Type B pancreatic cell (in vitro differentiated cells): ENCODE measurements around the gene LRPPRC. TPM values are rescaled to one million over a fixed set of nuclear protein-coding genes. Genes with fewer than 3 reads are reported as not detected.
A peak's percentile ranks its signal among the peaks of the same experiment; 100 is the strongest.

Experiments
- DNase-seq: peaks from one replicate; pipeline ENCODE4 v3.0.0; 2021; ENCODE audit warnings: mixed read lengths; ENCODE audit not compliant: unreplicated experiment; ENCODE audit errors: extremely low spot score
- H3K27ac Mint-ChIP-seq: 2 replicates; pipeline ENCODE4 v1.8.0; 2021; ENCODE audit warnings: mild to moderate bottlenecking, mixed read lengths
- H3K27me3 Mint-ChIP-seq: 2 replicates; pipeline ENCODE4 v1.8.0; 2021; ENCODE audit warnings: mixed read lengths
- H3K36me3 Mint-ChIP-seq: 2 replicates; pipeline ENCODE4 v1.8.0; 2021; ENCODE audit warnings: mixed read lengths
- H3K4me1 Mint-ChIP-seq: one replicate; pipeline ENCODE4 v1.8.0; 2021; ENCODE audit warnings: mixed read lengths; ENCODE audit not compliant: unreplicated experiment
- H3K4me3 Mint-ChIP-seq: 2 replicates; pipeline ENCODE4 v1.8.0; 2021; ENCODE audit warnings: mild to moderate bottlenecking, mixed read lengths
- H3K9me3 Mint-ChIP-seq: 2 replicates; pipeline ENCODE4 v1.8.0; 2021; ENCODE audit warnings: mixed read lengths
- total RNA-seq: library from RNA; stranded (reverse); gene quantifications from 2 replicates; pipeline ENCODE4 v1.2.1, GENCODE V29; 2021; ENCODE audit warnings: low replicate concordance
- TF ChIP-seq, protein P1 (sequence below): fragments of 200-600 bp; sonication (generic); conservative IDR thresholded peaks from 2 replicates; pipeline ENCODE4 v1.5.0; 2021; ENCODE audit warnings: antibody characterized with exemption, mild to moderate bottlenecking

Gene LRPPRC
- total RNA-seq, 1 donor from 2014 or later, result 117 TPM

DNA sequence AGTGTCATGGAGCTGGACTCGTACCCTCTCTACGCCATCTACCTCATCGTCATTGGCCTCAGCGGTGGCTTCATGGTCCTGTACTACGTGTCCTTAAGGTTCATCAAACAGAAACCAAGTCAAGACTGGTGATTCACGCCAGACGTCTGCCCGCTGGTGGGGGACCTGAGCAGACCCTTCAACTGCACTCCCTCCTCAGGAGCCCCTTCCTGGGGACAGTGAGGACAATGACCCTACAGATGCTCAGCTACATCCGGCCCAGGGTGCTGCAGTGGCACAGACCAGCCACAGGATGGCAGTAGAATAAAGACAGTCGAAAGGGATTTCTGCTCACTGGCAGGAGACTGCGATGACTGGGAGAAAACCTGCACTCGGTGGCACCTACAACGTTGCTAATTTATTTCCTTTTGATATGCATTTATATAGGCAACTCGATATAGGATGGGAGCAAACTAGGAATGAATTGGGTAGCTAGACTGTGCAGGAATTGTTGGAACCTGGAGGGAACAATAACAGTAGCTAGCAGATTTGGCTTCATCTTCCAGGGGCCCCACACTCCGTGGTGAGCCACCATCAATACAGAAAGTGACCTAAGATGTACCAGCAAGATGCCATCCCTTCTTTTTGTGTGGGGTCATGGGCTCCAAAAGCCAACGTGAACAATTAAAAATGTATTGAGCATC, 117.9 kb downstream of the LRPPRC start:
- Mint-ChIP-seq H3K4me1 (no peaks in the 10 kb centered on the region), H3K27ac (no peak overlapping the region), H3K27me3 (peaks cover 24% of the 10 kb centered on the region), H3K36me3 (no peaks in the 10 kb centered on the region), H3K4me3 (no peak overlapping the region), H3K9me3 (no peaks in the 10 kb centered on the region)
- DNase-seq, result no peak
- TF ChIP-seq, protein P1, sequence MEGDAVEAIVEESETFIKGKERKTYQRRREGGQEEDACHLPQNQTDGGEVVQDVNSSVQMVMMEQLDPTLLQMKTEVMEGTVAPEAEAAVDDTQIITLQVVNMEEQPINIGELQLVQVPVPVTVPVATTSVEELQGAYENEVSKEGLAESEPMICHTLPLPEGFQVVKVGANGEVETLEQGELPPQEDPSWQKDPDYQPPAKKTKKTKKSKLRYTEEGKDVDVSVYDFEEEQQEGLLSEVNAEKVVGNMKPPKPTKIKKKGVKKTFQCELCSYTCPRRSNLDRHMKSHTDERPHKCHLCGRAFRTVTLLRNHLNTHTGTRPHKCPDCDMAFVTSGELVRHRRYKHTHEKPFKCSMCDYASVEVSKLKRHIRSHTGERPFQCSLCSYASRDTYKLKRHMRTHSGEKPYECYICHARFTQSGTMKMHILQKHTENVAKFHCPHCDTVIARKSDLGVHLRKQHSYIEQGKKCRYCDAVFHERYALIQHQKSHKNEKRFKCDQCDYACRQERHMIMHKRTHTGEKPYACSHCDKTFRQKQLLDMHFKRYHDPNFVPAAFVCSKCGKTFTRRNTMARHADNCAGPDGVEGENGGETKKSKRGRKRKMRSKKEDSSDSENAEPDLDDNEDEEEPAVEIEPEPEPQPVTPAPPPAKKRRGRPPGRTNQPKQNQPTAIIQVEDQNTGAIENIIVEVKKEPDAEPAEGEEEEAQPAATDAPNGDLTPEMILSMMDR, result peak; percentile 91

DNA sequence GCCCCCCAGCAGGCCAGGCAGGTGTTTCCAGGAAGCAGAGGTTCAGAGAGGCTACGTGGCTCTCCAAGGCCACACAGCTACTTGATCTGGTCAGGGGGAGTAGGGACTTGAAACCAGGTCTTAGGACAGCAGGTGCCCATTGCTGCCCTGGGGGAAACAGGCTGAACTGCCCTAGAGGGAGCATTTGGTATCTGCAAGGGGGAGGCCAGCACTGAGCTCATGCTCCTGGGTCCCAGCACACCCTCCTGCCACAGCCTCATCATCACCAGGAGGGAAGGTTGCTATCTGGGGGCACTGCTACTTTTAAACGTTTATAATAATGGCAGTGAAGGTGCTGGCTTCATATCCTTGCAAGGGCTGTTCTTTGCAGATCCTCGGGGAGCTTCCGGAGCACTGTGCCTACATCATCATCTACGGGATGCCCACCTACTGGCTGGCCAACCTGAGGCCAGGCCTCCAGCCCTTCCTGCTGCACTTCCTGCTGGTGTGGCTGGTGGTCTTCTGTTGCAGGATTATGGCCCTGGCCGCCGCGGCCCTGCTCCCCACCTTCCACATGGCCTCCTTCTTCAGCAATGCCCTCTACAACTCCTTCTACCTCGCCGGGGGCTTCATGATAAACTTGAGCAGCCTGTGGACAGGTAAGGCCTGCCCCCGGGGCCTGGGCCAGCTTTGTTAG, 120.9 kb downstream of the LRPPRC start:
- H3K4me3 Mint-ChIP-seq, result no peak overlapping the region
- no peak overlapping the region for H3K27ac Mint-ChIP-seq
- H3K9me3 Mint-ChIP-seq, result no peaks in the 10 kb centered on the region
- peaks cover 51% of the 10 kb centered on the region for H3K27me3 Mint-ChIP-seq
- H3K4me1 Mint-ChIP-seq, result no peaks in the 10 kb centered on the region
- no peak for DNase-seq
- H3K36me3 Mint-ChIP-seq, result no peaks in the 10 kb centered on the region
- TF ChIP-seq, protein P1, result no peak

DNA sequence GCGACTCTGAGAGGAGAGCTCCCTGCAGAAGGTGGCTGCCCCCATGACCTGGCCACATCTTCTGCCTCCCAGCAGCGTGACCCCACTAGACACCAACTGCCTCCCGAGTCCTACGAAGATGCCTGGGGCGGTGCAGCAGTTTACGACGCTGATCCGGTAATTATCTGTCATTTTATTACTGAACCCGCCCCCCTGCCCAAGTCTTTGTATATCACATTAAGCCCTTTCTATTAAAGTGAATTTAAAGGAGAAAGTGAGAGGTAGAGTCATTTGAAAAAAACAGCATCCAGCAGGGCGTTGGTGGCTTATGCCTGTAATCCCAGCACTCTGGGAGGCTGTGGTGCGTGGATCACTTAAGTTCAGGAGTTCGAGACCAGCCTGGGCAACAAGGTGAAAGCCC, 123.6 kb downstream of the LRPPRC start:
- Mint-ChIP-seq H3K9me3 (no peaks in the 10 kb centered on the region), H3K4me3 (no peak overlapping the region), H3K4me1 (no peaks in the 10 kb centered on the region), H3K27me3 (peaks cover 67% of the 10 kb centered on the region), H3K36me3 (no peaks in the 10 kb centered on the region), H3K27ac (no peak overlapping the region)
- no peak for DNase-seq
- TF ChIP-seq, protein P1, result no peak

DNA sequence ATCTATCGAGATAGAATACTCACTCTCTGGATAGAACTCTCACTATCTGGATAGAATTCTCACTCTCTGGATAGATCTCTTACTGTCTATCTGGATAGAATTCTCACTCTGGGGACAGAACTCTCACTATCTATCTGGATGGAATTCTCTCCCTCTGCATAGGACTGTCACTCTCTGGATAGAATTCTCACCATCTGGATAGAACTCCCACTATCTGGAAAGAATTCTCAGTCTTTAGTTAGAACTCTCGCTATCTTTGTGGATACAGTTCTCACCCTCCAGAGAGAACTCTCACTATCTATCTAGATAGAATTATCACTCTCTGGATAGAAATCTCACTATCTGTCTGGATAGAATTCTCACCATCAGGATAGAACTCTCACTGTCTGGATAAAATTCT, 140.5 kb downstream of the LRPPRC start:
- H3K9me3 Mint-ChIP-seq, result peaks cover 9% of the 10 kb centered on the region
- no peak overlapping the region for H3K4me3 Mint-ChIP-seq
- H3K4me1 Mint-ChIP-seq, result no peaks in the 10 kb centered on the region
- no peak overlapping the region for H3K27ac Mint-ChIP-seq
- DNase-seq, result no peak
- H3K27me3 Mint-ChIP-seq, result peaks cover 55% of the 10 kb centered on the region
- H3K36me3 Mint-ChIP-seq, result no peaks in the 10 kb centered on the region
- TF ChIP-seq, protein P1, result no peak

DNA sequence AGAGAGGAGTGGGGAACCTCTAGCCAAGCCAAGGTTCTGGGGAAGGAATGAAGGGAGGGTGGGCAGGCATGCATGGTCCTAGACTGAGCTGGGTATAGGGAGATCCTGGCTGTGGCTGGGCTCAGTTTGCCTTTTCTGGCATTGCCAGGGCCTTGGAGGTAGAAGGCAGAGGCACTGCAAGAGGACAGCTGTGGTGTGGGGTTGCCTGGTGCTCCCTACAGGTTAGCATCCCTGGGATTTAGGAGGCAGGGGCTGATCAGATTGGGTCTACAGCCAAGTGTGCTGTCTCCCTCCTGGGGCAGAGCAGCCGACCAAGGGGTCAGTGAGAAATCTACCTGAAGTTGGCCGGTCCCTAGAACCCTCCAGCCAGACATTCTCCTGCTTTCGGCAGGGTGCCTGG, 141.1 kb downstream of the LRPPRC start:
- DNase-seq, result peak; percentile 39
- TF ChIP-seq, protein P1, result no peak
- Mint-ChIP-seq H3K27me3 (peaks cover 50% of the 10 kb centered on the region), H3K36me3 (no peaks in the 10 kb centered on the region), H3K9me3 (peaks cover 9% of the 10 kb centered on the region), H3K27ac (no peak overlapping the region), H3K4me1 (no peaks in the 10 kb centered on the region), H3K4me3 (no peak overlapping the region)
